Lung (tissue), 12 donors: ENCODE data around the gene CRYBG1. TPM values are rescaled to one million over a fixed set of nuclear protein-coding genes. Genes with fewer than 3 reads are reported as not detected.

Experiments
- ATAC-seq: fragments of 200-7000 bp; cut with Tn5 transposase; one replicate; pipeline ENCODE4 v1.9.1; 2020; ENCODE audit warnings: moderate number of reproducible peaks; ENCODE audit not compliant: insufficient read depth, low FRiP score
- DNase-seq, 3 donors: peaks; one replicate each; pipeline ENCODE4 v3.0.0-alpha.2; 2013 to 2017
- H3K27ac ChIP-seq, 2 donors: one replicate each; pipeline ENCODE4 v1.5.1; 2013; ENCODE audit warnings: mild to moderate bottlenecking in 2 of 2, moderate library complexity in 2 of 2, control low read depth in 1 of 2, inconsistent platforms in 1 of 2, low read depth in 1 of 2, low read length in 1 of 2
- H3K27me3 ChIP-seq, 3 donors: one replicate each; pipeline ENCODE4 v1.5.1; 2013; ENCODE audit warnings: low read length in 2 of 3; ENCODE audit not compliant: control insufficient read depth in 3 of 3, insufficient read depth in 3 of 3
- H3K36me3 ChIP-seq, 4 donors: one replicate each; pipeline ENCODE4 v1.5.1; 2013; ENCODE audit warnings: low read length in 4 of 4, mild to moderate bottlenecking in 1 of 4, moderate library complexity in 1 of 4; ENCODE audit not compliant: control insufficient read depth in 4 of 4, insufficient read depth in 4 of 4
- H3K4me1 ChIP-seq, 5 donors: one replicate each; pipeline ENCODE4 v1.5.1; 2013; ENCODE audit warnings: low read length in 5 of 5, mild to moderate bottlenecking in 2 of 5, moderate library complexity in 1 of 5; ENCODE audit not compliant: control insufficient read depth in 5 of 5, insufficient read depth in 5 of 5
- H3K4me3 ChIP-seq: one replicate; pipeline ENCODE4 v1.5.1; 2013; ENCODE audit warnings: mild to moderate bottlenecking, control low read depth, moderate library complexity
- H3K9ac ChIP-seq, 2 donors: one replicate each; pipeline ENCODE4 v1.5.1; 2013; ENCODE audit warnings: low read length in 2 of 2, control low read depth in 1 of 2; ENCODE audit not compliant: insufficient read depth in 1 of 2
- H3K9me3 ChIP-seq, 4 donors: one replicate each; pipeline ENCODE4 v1.5.1; 2013; ENCODE audit warnings: low read length in 3 of 4, mild to moderate bottlenecking in 1 of 4, moderate library complexity in 1 of 4; ENCODE audit not compliant: control insufficient read depth in 4 of 4, insufficient read depth in 3 of 4
- WGBS, 2 donors: extraction: QIAGEN DNeasy Blood & Tissue Kit; methylation state at CpG; one replicate each; pipeline ENCODE4 v1.1.7; 2013; 5-methylcytosine and 5-hydroxymethylcytosine counted together
- polyA plus RNA-seq, 2 donors: library from polyadenylated mRNA; stranded (reverse); fragments of 200-250 nt; gene quantifications; one replicate each; pipeline ENCODE4 v1.2.1, GENCODE V29; 2013
- total RNA-seq, 2 donors: library from RNA; depleted of rRNA in 1 of 2; stranded (reverse); fragments of >200 nt in 1 of 2; gene quantifications; one replicate each; pipeline ENCODE4 v1.2.1, GENCODE V29; 2014 to 2021
- TF ChIP-seq, protein P1 (sequence below): IDR thresholded peaks from 2 replicates; pipeline ENCODE4 v1.5.1; 2012; ENCODE audit warnings: mild to moderate bottlenecking; ENCODE audit errors: control extremely low read depth, extremely low read depth
- donor health status: control.
- donor health status: control.
- donor health status: Bipolar disorder and iron deficiency.
- donor health status: healthy.
- donor health status: DM: yes; HTN: yes; CAD: no.

CRYBG1 gene
- total and polyA plus RNA-seq, 4 donors = 5.7 to 28.0 (median 12.6) TPM

DNA sequence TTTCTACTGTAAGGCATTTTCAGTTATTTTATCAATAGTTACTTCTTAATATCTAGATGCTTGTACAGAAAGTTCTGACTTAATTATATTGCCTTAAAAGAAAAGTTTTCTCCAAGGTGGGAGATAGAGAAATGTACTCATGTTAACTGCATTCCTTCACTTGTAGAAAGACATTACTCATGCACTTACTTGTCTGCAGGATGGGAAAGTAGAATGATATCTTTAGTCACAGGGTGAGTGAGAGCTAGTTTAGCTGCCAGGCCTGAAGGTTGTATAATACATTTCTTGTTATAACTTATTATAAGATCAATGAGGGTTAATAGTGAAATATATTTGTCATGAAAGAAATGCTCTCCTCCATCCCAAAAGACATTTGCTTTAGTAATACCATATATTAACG is 92.1 kb downstream of the CRYBG1 start:
- Histone ChIP-seq H3K27ac (no peak overlapping the region), H3K4me3 (no peak overlapping the region), H3K27me3 (peaks cover 0 to 11% (median 2%) of the 10 kb centered on the region in 3 donors), H3K9me3 (no peaks in the 10 kb centered on the region), H3K4me1 (peaks cover 0 to 2% (median 0%) of the 10 kb centered on the region in 5 donors), H3K36me3 (no peaks in the 10 kb centered on the region), H3K9ac (no peak overlapping the region)
- DNase-seq = no peak
- TF ChIP-seq, protein P1, sequence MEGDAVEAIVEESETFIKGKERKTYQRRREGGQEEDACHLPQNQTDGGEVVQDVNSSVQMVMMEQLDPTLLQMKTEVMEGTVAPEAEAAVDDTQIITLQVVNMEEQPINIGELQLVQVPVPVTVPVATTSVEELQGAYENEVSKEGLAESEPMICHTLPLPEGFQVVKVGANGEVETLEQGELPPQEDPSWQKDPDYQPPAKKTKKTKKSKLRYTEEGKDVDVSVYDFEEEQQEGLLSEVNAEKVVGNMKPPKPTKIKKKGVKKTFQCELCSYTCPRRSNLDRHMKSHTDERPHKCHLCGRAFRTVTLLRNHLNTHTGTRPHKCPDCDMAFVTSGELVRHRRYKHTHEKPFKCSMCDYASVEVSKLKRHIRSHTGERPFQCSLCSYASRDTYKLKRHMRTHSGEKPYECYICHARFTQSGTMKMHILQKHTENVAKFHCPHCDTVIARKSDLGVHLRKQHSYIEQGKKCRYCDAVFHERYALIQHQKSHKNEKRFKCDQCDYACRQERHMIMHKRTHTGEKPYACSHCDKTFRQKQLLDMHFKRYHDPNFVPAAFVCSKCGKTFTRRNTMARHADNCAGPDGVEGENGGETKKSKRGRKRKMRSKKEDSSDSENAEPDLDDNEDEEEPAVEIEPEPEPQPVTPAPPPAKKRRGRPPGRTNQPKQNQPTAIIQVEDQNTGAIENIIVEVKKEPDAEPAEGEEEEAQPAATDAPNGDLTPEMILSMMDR = no peak
- WGBS, 2 donors = 0 to 100% methylated on average over 1 of the region's 1 CpG
- ATAC-seq = no peak

DNA sequence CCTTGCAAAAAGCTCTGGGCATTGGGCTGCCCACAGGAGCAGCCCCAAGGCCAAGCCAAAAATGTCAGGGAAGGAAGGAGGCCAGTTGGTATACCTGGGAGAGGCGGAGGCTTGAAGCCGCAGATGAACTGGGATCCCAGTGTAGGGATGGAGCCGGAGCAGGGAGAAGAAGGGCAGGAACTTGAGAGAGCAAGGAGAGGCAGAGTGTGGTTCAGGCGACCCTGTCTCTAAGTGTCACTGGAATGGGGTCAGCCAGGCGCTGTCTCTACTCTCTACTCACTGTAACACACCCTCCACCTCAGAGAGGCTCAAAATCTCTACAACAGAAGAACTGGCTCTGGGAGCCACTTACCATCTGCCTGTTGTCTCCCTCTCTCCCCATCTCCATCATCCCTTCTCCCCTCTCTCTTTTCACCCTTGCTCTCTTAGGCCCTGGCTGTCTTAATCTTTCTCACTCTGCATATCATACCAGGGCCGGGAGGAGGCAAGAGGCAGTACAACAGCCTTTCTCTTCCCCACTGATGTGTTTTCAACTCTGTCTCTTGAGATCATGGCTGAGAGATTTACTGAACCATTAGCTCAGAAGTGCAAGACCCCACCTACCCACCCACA is 93.3 kb downstream of the CRYBG1 start:
- no peaks in the 10 kb centered on the region for H3K9me3 ChIP-seq
- WGBS, 2 donors = 85 to 94% methylated on average over 6 of the region's 6 CpGs
- DNase-seq (no peak), ATAC-seq (no peak)
- no peak overlapping the region for H3K27ac ChIP-seq
- H3K36me3 ChIP-seq = no peaks in the 10 kb centered on the region
- H3K4me3 ChIP-seq = no peak overlapping the region
- TF ChIP-seq, protein P1 = no peak
- H3K4me1 ChIP-seq = no peaks in the 10 kb centered on the region
- peaks cover 0 to 11% (median 7%) of the 10 kb centered on the region in 3 donors for H3K27me3 ChIP-seq
- H3K9ac ChIP-seq = no peak overlapping the region

DNA sequence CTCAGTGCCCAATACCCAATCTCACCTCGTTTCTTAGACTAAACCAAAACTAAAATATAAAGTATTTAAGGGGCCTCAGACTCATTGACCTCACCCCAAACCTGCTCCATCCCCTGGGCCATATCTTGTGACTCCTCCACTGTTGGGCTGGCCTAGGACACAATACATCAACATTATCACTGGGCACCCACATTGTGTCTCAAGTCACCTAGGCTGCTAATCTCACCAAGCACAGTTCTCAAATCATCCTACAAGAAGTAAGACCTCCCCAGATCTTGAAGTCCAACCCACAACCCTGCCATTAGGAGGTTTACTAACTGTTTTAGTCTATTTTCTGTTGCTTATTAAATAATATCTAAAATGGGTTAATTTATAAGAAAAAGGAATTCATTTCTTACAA is 96.2 kb downstream of the CRYBG1 start:
- ATAC-seq (no peak), DNase-seq (no peak)
- no peak overlapping the region for H3K4me3 ChIP-seq
- H3K36me3 ChIP-seq = no peaks in the 10 kb centered on the region
- peaks cover 0 to 8% (median 7%) of the 10 kb centered on the region in 3 donors for H3K27me3 ChIP-seq
- no peaks in the 10 kb centered on the region for H3K4me1 ChIP-seq
- TF ChIP-seq, protein P1 = no peak
- H3K9ac ChIP-seq = no peak overlapping the region
- 60 to 87% methylated on average over 1 of the region's 1 CpG for WGBS, 2 donors
- no peak overlapping the region for H3K27ac ChIP-seq
- H3K9me3 ChIP-seq = no peaks in the 10 kb centered on the region
